ENCODE results near the gene HOXC12.

GRCh38 chr12:53989227-53990113 is 34.8 kb downstream of the HOXC12 start:
- TF ChIP-seq CTCF (IDR thresholded peaks at IDR 0.05) (peak in 3 of 6 experiments; percentile 22 to 31 (median 23)), POLR2A (IDR thresholded peaks at IDR 0.05) (no peak)

Data from adrenal gland (tissue), 5 donors.